ENCODE data around the gene GIMAP1. TPM values are rescaled to one million over a fixed set of nuclear protein-coding genes. Genes with fewer than 3 reads are reported as not detected.

The GIMAP1 gene
- total RNA-seq, 1 experiment from 2014 or later, result not detected

Other genes with a start within 250 kb of the GIMAP1 start
- not detected in 2 replicates for gene GIMAP7, start 201.7 kb upstream of the GIMAP1 start, total RNA-seq (2014; rRNA removed; shearing (Covaris generic))
- gene GIMAP4, start 149.2 kb upstream of the GIMAP1 start, total RNA-seq (2014; rRNA removed; shearing (Covaris generic)), result not detected in 2 replicates
- gene GIMAP6, start 84.2 kb upstream of the GIMAP1 start, total RNA-seq (2014; rRNA removed; shearing (Covaris generic)), result not detected in 2 replicates
- gene GIMAP2, start 30.9 kb upstream of the GIMAP1 start, total RNA-seq (2014; rRNA removed; shearing (Covaris generic)), result 0.76 TPM in 1 of 2 replicates, not detected in the other
- gene GIMAP5, start 20.8 kb downstream of the GIMAP1 start, total RNA-seq (2014; rRNA removed; shearing (Covaris generic)), result not detected in 2 replicates
- gene TMEM176B, start 83.8 kb downstream of the GIMAP1 start, total RNA-seq (2014; rRNA removed; shearing (Covaris generic)), result not detected in 2 replicates
- gene TMEM176A, start 84.2 kb downstream of the GIMAP1 start, total RNA-seq (2014; rRNA removed; shearing (Covaris generic)), result not detected in 2 replicates
- gene AOC1, start 135.9 kb downstream of the GIMAP1 start, total RNA-seq (2014; rRNA removed; shearing (Covaris generic)), result not detected in 2 replicates

Measured in SJSA1 (cell line).